K562 (cell line): ENCODE measurements around the gene PGPEP1. TPM values are rescaled to one million over a fixed set of nuclear protein-coding genes. Genes with fewer than 3 reads are reported as not detected.

Experiments used
- ATF7 ChIP-seq: fragments of 450-650 bp; IDR thresholded peaks from 2 replicates; pipeline ENCODE4 v1.7.1; 2014; ENCODE audit warnings: mild to moderate bottlenecking, moderate library complexity
- BRCA1 ChIP-seq, 2 experiments: fragments of 450-650 bp in 1 of 2; sonication (generic) in 1 of 2; formaldehyde crosslinking in 1 of 2; IDR thresholded peaks; 2 replicates each; pipeline versions ENCODE4 v1.5.0 to v1.6.1; 2017 to 2020; ENCODE audit warnings: mild to moderate bottlenecking in 1 of 2, missing genetic modification reagents in 1 of 2
- BRF1 ChIP-seq: IDR thresholded peaks from 3 replicates; pipeline ENCODE4 v1.6.1; 2011; ENCODE audit warnings: borderline replicate concordance, mild to moderate bottlenecking; ENCODE audit not compliant: insufficient read length; ENCODE audit errors: extremely low read depth
- CHCHD3 ChIP-seq: fragments of 250-450 bp; sonication (Bioruptor Pico); IDR thresholded peaks from 2 replicates; pipeline ENCODE4 v2.1.2; 2022; ENCODE audit warnings: mild to moderate bottlenecking
- CTBP1 ChIP-seq: fragments of 450-650 bp; IDR thresholded peaks from 2 replicates; pipeline ENCODE4 v1.6.1; 2016; ENCODE audit warnings: borderline replicate concordance
- FOXJ3 ChIP-seq: sonication (generic); formaldehyde crosslinking; IDR thresholded peaks from 2 replicates; pipeline ENCODE4 v1.4.0; 2020; ENCODE audit warnings: mild to moderate bottlenecking, missing genetic modification reagents
- FOXM1 ChIP-seq, 2 experiments: fragments of 450-650 bp in 1 of 2; sonication (generic) in 1 of 2; formaldehyde crosslinking in 1 of 2; IDR thresholded peaks; 2 replicates each; pipeline versions ENCODE4 v1.6.1 to v1.9.0; 2017 to 2022; ENCODE audit warnings: low read depth in 2 of 2, mild to moderate bottlenecking in 2 of 2, missing genetic modification reagents in 1 of 2, moderate library complexity in 1 of 2
- HIVEP1 ChIP-seq: fragments of 250-450 bp; sonication (Bioruptor Pico); IDR thresholded peaks from 2 replicates; pipeline ENCODE4 v1.4.0; 2020; ENCODE audit warnings: mild to moderate bottlenecking
- MAZ ChIP-seq, 2 experiments: fragments of 450-650 bp in 1 of 2; sonication (generic) in 1 of 2; formaldehyde crosslinking; IDR thresholded peaks in 1 of 2; conservative IDR thresholded peaks in 1 of 2; 2 replicates each; pipeline versions ENCODE4 v1.4.0 to v1.5.0; 2020; ENCODE audit warnings: mild to moderate bottlenecking in 1 of 2, missing genetic modification reagents in 1 of 2
- NFRKB ChIP-seq: fragments of 450-650 bp; IDR thresholded peaks from 2 replicates; pipeline ENCODE4 v1.6.1; 2016; ENCODE audit warnings: low read depth
- PHTF2 ChIP-seq: fragments of 250-450 bp; sonication (Bioruptor Pico); IDR thresholded peaks from 2 replicates; pipeline ENCODE4 v1.5.0; 2021; ENCODE audit warnings: mild to moderate bottlenecking
- SP1 ChIP-seq: sonication (generic); formaldehyde crosslinking; IDR thresholded peaks from 2 replicates; pipeline ENCODE4 v1.8.1; 2022; ENCODE audit warnings: mild to moderate bottlenecking, missing genetic modification reagents
- SP2 ChIP-seq: IDR thresholded peaks from 2 replicates; pipeline ENCODE4 v1.6.1; 2011; ENCODE audit warnings: mild to moderate bottlenecking, low read depth, low read length, moderate library complexity; ENCODE audit not compliant: poor library complexity, severe bottlenecking; ENCODE audit errors: extremely low read depth
- SRSF7 ChIP-seq: fragments of 200-400 bp; formaldehyde crosslinking; optimal IDR thresholded peaks from 2 replicates; pipeline ENCODE3; 2017; ENCODE audit warnings: mild to moderate bottlenecking, low read depth, low read length
- ZNF133 ChIP-seq: fragments of 250-450 bp; sonication (Bioruptor Pico); IDR thresholded peaks from 2 replicates; pipeline ENCODE4 v1.4.0; 2020; ENCODE audit warnings: mild to moderate bottlenecking
- ZNF561 ChIP-seq: fragments of 450-650 bp; formaldehyde crosslinking; conservative IDR thresholded peaks from 2 replicates; pipeline ENCODE4 v1.4.0; 2020; ENCODE audit warnings: mild to moderate bottlenecking, moderate library complexity
- polyA plus RNA-seq, 8 experiments: library from polyadenylated mRNA; depleted of rRNA in 4 of 8; stranded (reverse) in 5 of 8; unstranded in 3 of 8; fragments of >200 nt; fragmentation: Nextera tagmentation in 2 of 8; fragmentation: Illumina TruSeq in 1 of 8; extraction: Ambion mirVana in 2 of 8; extraction: Trizol in 1 of 8; gene quantifications; 2 replicates each; pipeline versions ENCODE4 v1.2.1 to v1.2.3, GENCODE V29; 2011 to 2014; ENCODE audit warnings: inconsistent platforms in 1 of 8, missing spikeins in 1 of 8
- total RNA-seq, 7 experiments: library from RNA; depleted of rRNA in 6 of 7; stranded (reverse); fragments of >200 nt in 6 of 7; fragmentation: Illumina TruSeq in 2 of 7; extraction: Trizol in 2 of 7; gene quantifications; 2 replicates each; pipeline versions ENCODE4 v1.2.1 to v1.2.3, GENCODE V29; 2011 to 2021; ENCODE audit warnings: low replicate concordance in 1 of 7
- TF ChIP-seq, protein P1 (sequence below): fragments of 450-650 bp; IDR thresholded peaks from 2 replicates; pipeline ENCODE4 v1.6.1; 2018; ENCODE audit not compliant: partially characterized antibody
- TF ChIP-seq, protein P2 (sequence below): fragments of 250-450 bp; sonication (Bioruptor Pico); IDR thresholded peaks from 2 replicates; pipeline ENCODE4 v1.5.0; 2021; ENCODE audit warnings: mild to moderate bottlenecking, borderline replicate concordance
- TF ChIP-seq, protein P3 (sequence below): fragments of 450-650 bp; formaldehyde crosslinking; IDR thresholded peaks from 2 replicates; pipeline ENCODE4 v1.4.0; 2020; ENCODE audit warnings: mild to moderate bottlenecking, mixed read lengths

Gene PGPEP1
- total and polyA plus RNA-seq, 9 of the 15 experiments (the other 6 are each of a cell fraction or from before 2014, with no cell fraction given): 10.0 to 69.6 (median 33.5) TPM

DNA sequence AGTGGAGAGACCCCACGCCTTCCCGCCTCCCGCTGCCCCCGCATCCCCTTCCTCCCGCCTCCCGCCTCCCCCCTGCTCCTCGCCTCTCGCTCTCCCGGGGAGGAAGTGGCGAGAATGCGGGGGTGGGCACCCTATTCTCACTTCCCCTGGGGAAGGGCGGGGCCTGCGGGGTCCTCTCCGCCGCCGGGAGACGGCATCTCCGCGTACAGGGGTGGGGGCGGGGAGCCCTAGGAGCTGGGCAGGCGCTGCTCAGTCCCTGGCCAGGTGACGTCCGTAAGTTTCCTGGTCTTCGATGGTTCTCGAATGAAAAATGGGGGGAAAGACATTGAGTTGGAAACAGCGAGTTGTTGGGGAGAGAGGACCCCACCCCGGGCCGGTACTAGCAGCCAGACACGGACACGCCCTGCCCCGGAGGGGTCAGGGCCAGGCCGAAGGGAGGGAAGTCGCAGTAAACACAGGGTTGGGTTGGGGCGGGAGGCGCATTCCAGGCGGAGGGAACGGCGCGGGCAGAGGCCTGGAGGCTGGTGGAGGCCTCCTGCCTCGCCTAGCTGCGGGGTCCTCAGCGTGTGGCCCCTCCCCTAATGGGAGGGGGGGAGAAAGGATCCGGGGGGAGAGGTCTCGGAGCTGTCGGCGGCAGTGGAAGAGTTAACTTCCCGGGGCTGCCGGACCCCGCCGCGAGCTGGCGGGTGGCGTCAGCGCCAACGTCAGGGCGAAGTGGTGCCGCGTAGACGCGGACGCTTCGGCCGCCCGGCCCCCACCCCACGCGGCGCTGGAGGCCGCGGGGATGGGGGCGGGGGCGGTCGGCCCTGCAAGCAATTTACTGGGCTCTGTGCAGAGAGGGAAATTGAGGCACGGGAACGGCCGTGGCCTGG lies 48.6 kb upstream of the PGPEP1 start (continued):
- TF ChIP-seq, protein P1, sequence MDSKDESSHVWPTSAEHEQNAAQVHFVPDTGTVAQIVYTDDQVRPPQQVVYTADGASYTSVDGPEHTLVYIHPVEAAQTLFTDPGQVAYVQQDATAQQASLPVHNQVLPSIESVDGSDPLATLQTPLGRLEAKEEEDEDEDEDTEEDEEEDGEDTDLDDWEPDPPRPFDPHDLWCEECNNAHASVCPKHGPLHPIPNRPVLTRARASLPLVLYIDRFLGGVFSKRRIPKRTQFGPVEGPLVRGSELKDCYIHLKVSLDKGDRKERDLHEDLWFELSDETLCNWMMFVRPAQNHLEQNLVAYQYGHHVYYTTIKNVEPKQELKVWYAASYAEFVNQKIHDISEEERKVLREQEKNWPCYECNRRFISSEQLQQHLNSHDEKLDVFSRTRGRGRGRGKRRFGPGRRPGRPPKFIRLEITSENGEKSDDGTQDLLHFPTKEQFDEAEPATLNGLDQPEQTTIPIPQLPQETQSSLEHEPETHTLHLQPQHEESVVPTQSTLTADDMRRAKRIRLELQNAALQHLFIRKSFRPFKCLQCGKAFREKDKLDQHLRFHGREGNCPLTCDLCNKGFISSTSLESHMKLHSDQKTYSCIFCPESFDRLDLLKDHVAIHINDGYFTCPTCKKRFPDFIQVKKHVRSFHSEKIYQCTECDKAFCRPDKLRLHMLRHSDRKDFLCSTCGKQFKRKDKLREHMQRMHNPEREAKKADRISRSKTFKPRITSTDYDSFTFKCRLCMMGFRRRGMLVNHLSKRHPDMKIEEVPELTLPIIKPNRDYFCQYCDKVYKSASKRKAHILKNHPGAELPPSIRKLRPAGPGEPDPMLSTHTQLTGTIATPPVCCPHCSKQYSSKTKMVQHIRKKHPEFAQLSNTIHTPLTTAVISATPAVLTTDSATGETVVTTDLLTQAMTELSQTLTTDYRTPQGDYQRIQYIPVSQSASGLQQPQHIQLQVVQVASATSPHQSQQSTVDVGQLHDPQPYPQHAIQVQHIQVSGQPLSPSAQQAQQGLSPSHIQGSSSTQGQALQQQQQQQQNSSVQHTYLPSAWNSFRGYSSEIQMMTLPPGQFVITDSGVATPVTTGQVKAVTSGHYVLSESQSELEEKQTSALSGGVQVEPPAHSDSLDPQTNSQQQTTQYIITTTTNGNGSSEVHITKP: peak; percentile 91
- TF ChIP-seq ZNF561 (CRISPR knock-in tag) (0 out of 2 replicates have a peak, but pooled peaks have one; percentile 5), SP2 (no peak), BRF1 (no peak), FOXM1 (IDR thresholded peaks at IDR 0.05; ENCODE audit: low read depth) (0 out of 2 replicates have a peak, but pooled peaks have one; percentile 22), FOXM1 (CRISPR knock-in tag; IDR thresholded peaks at IDR 0.05; ENCODE audit: low read depth) (no peak), CHCHD3 (no peak), SP1 (CRISPR knock-in tag) (peak; percentile 74), SRSF7 (no peak), ATF7 (peak; percentile 90), FOXJ3 (no peak), MAZ (CRISPR knock-in tag; conservative IDR thresholded peaks at IDR 0.05 in 1 of 2, IDR thresholded peaks at IDR 0.05 in 1 of 2) (peak; percentile 93 to 95), NFRKB (peak; percentile 77), BRCA1 (IDR thresholded peaks at IDR 0.05) (no peak), BRCA1 (CRISPR knock-in tag; IDR thresholded peaks at IDR 0.05) (no peak), CTBP1 (peak; percentile 67; the same call in 1 of the 2 replicates), HIVEP1 (CRISPR knock-in tag) (no peak), PHTF2 (CRISPR knock-in tag) (no peak), ZNF133 (CRISPR knock-in tag) (peak; percentile 3; the same call in 1 of the 2 replicates)
- TF ChIP-seq, protein P2, sequence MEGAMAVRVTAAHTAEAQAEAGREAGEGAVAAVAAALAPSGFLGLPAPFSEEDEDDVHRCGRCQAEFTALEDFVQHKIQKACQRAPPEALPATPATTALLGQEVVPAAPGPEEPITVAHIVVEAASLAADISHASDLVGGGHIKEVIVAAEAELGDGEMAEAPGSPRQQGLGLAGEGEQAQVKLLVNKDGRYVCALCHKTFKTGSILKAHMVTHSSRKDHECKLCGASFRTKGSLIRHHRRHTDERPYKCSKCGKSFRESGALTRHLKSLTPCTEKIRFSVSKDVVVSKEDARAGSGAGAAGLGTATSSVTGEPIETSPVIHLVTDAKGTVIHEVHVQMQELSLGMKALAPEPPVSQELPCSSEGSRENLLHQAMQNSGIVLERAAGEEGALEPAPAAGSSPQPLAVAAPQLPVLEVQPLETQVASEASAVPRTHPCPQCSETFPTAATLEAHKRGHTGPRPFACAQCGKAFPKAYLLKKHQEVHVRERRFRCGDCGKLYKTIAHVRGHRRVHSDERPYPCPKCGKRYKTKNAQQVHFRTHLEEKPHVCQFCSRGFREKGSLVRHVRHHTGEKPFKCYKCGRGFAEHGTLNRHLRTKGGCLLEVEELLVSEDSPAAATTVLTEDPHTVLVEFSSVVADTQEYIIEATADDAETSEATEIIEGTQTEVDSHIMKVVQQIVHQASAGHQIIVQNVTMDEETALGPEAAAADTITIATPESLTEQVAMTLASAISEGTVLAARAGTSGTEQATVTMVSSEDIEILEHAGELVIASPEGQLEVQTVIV: peak; percentile 14; the same call in 1 of the 2 replicates
- TF ChIP-seq, protein P3, sequence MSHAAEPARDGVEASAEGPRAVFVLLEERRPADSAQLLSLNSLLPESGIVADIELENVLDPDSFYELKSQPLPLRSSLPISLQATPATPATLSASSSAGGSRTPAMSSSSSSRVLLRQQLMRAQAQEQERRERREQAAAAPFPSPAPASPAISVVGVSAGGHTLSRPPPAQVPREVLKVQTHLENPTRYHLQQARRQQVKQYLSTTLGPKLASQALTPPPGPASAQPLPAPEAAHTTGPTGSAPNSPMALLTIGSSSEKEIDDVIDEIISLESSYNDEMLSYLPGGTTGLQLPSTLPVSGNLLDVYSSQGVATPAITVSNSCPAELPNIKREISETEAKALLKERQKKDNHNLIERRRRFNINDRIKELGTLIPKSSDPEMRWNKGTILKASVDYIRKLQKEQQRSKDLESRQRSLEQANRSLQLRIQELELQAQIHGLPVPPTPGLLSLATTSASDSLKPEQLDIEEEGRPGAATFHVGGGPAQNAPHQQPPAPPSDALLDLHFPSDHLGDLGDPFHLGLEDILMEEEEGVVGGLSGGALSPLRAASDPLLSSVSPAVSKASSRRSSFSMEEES: no peak
